A549 (cell line): Measurements from ENCODE around the gene CD70.
"Not testable (repeated sequence)": the region's sequence is repeated elsewhere in the genome, so short reads cannot be mapped to it uniquely, and the experiment has no call there.

Source experiments
- POLR2AphosphoS2 ChIP-seq: conservative IDR thresholded peaks from 2 replicates; pipeline ENCODE4 v1.6.1; 2012; ENCODE audit warnings: low read length, improper control_type of control experiment, inconsistent platforms
- RAD21 ChIP-seq, 2 experiments: fragments of >200 bp in 1 of 2; sonication (Bioruptor Twin) in 1 of 2; formaldehyde crosslinking in 1 of 2; IDR thresholded peaks in 1 of 2; conservative IDR thresholded peaks in 1 of 2; 2 replicates in 1 of 2; 3 replicates in 1 of 2; pipeline ENCODE4 v1.6.1; 2012 to 2018; ENCODE audit warnings: inconsistent platforms in 1 of 2

GRCh38 chr19:6566727-6567126 lies 24.2 kb downstream of the CD70 start:
- TF ChIP-seq RAD21 (conservative IDR thresholded peaks at IDR 0.05 in 1 of 2, IDR thresholded peaks at IDR 0.05 in 1 of 2); POLR2AphosphoS2: not testable (repeated sequence)
